GM21619 (cell line): ENCODE results near the gene IL22.
"Not testable (repeated sequence)": the region's sequence is repeated elsewhere in the genome, so short reads cannot be mapped to it uniquely, and the experiment has no call there.

Source experiments
- ATAC-seq: cut with Tn5 transposase; IDR thresholded peaks from one replicate; pipeline ENCODE4 v1.9.1; 2021; ENCODE audit not compliant: unreplicated experiment

The IL22 gene

GRCh38 chr12:68231691-68232090 is 21.7 kb downstream of the IL22 start:
- ATAC-seq, result no peak

- ATAC-seq, result no peak
Observed at GRCh38 chr12:68231229-68231628, 22.2 kb downstream of the IL22 start.

- no peak for ATAC-seq
Observed at GRCh38 chr12:68229956-68230355, 23.4 kb downstream of the IL22 start.

- ATAC-seq, result no peak
Observed at GRCh38 chr12:68227356-68227755, 26.0 kb downstream of the IL22 start.

- no peak for ATAC-seq
Observed at GRCh38 chr12:68225576-68226476, 27.6 kb downstream of the IL22 start, which contains the start of gene IL26. Gene IL26, minus strand, starts transcription at chr12:68225810. Its CDS starts 54 bp downstream, at chr12:68225756.

GRCh38 chr12:68224613-68225285 is 28.7 kb downstream of the IL22 start:
- ATAC-seq, result no peak

GRCh38 chr12:68223067-68223747 is 30.2 kb downstream of the IL22 start:
- ATAC-seq, result peak; percentile 97

- no peak for ATAC-seq
Observed at GRCh38 chr12:68222326-68222725, 31.1 kb downstream of the IL22 start.

- no peak for ATAC-seq
Observed at GRCh38 chr12:68221497-68221896, 31.9 kb downstream of the IL22 start.

GRCh38 chr12:68210875-68211274 is 42.5 kb downstream of the IL22 start:
- no peak for ATAC-seq

- ATAC-seq, result not testable (repeated sequence)
Observed at GRCh38 chr12:68209048-68209728, 44.2 kb downstream of the IL22 start.

GRCh38 chr12:68207276-68207675 is 46.1 kb downstream of the IL22 start:
- no peak for ATAC-seq

- no peak for ATAC-seq
Observed at GRCh38 chr12:68206446-68206845, 47.0 kb downstream of the IL22 start.

- ATAC-seq, result no peak
Observed at GRCh38 chr12:68203460-68203875, 49.9 kb downstream of the IL22 start.

- no peak for ATAC-seq
Observed at GRCh38 chr12:68200854-68201253, 52.5 kb downstream of the IL22 start.

GRCh38 chr12:68199127-68199526 is 54.3 kb downstream of the IL22 start:
- ATAC-seq, result no peak

- no peak for ATAC-seq
Observed at GRCh38 chr12:68198507-68199086, 54.8 kb downstream of the IL22 start.
